SK-N-SH (cell line): Measurements from ENCODE around the gene HNRNPA1. TPM values are rescaled to one million over a fixed set of nuclear protein-coding genes. Genes with fewer than 3 reads are reported as not detected.
A peak's percentile ranks its signal among the peaks of the same experiment; 100 is the strongest.

Experiments used
- CTCF ChIA-PET: fragments of 300-600, 350-600 bp; formaldehyde crosslinking; extraction: SDS; loops from one replicate; lab custom pipeline; 2021; lab: Yijun Ruan, JAX
- POLR2A ChIA-PET: fragments of 350-600 bp; sonication (Branson Sonifier 250); formaldehyde crosslinking; extraction: SDS; loops from one replicate; lab custom pipeline; 2020; ENCODE audit warnings: antibody characterized with exemption, inconsistent platforms; lab: Yijun Ruan, JAX
- DNase-seq: peaks from one replicate; pipeline ENCODE4 v3.0.0; 2012
- H2AFZ ChIP-seq: fragments of 200-600 bp; sonication (generic); 2 replicates; pipeline ENCODE4 v1.8.1; 2016; ENCODE audit warnings: antibody characterized with exemption, mild to moderate bottlenecking, low read depth
- H3F3A ChIP-seq: fragments of 200-600 bp; sonication (generic); replicated peaks from 2 replicates; pipeline ENCODE3; 2016; ENCODE audit warnings: antibody characterized with exemption, mild to moderate bottlenecking; ENCODE audit not compliant: insufficient read depth
- H3K27ac ChIP-seq, 2 experiments: fragments of 200-500 bp in 1 of 2; fragments of 200-600 bp in 1 of 2; sonication (Bioruptor generic) in 1 of 2; sonication (generic), shearing (Covaris generic) in 1 of 2; 2 replicates each; pipeline versions ENCODE4 v1.5.1 to v1.6.1; 2014 to 2016; ENCODE audit warnings: low read depth in 2 of 2, inconsistent platforms in 1 of 2, low read length in 1 of 2, mild to moderate bottlenecking in 1 of 2, mixed read lengths in 1 of 2
- H3K27me3 ChIP-seq: fragments of 200-600 bp; sonication (generic), shearing (Covaris generic); 2 replicates; pipeline ENCODE4 v1.6.1; 2016; ENCODE audit warnings: mixed run types; ENCODE audit not compliant: insufficient read depth
- H3K36me3 ChIP-seq, 2 experiments: fragments of 200-500 bp in 1 of 2; fragments of 200-600 bp in 1 of 2; sonication (Bioruptor generic) in 1 of 2; sonication (generic) in 1 of 2; replicated peaks in 1 of 2; 2 replicates each; pipeline versions ENCODE3 to v1.5.1; 2014 to 2016; ENCODE audit warnings: low read length in 1 of 2, mild to moderate bottlenecking in 1 of 2; ENCODE audit not compliant: insufficient read depth in 2 of 2, control insufficient read depth in 1 of 2
- H3K4me1 ChIP-seq, 2 experiments: fragments of 200-500 bp in 1 of 2; fragments of 200-600 bp in 1 of 2; sonication (Bioruptor generic) in 1 of 2; sonication (generic), shearing (Covaris generic) in 1 of 2; 2 replicates each; pipeline versions ENCODE4 v1.5.1 to v1.6.1; 2014 to 2016; ENCODE audit warnings: low read depth in 1 of 2, low read length in 1 of 2, mixed run types in 1 of 2; ENCODE audit not compliant: insufficient read depth in 2 of 2, control insufficient read depth in 1 of 2
- H3K4me2 ChIP-seq: fragments of 200-600 bp; sonication (generic), shearing (Covaris generic); 2 replicates; pipeline ENCODE4 v1.6.1; 2017; ENCODE audit warnings: mixed run types
- H3K4me3 ChIP-seq, 2 experiments: fragments of 200-500 bp in 1 of 2; fragments of 200-600 bp in 1 of 2; sonication (Bioruptor generic) in 1 of 2; sonication (generic), shearing (Covaris generic) in 1 of 2; 2 replicates each; pipeline versions ENCODE4 v1.5.1 to v1.8.1; 2014 to 2016; ENCODE audit warnings: low read depth in 2 of 2, inconsistent platforms in 1 of 2, low read length in 1 of 2, mild to moderate bottlenecking in 1 of 2, mixed read lengths in 1 of 2, moderate library complexity in 1 of 2
- H3K79me2 ChIP-seq: fragments of 200-600 bp; sonication (generic); 2 replicates; pipeline ENCODE4 v1.8.1; 2017; ENCODE audit warnings: mild to moderate bottlenecking; ENCODE audit not compliant: insufficient read depth
- H3K9ac ChIP-seq: fragments of 200-600 bp; sonication (generic); 2 replicates; pipeline ENCODE4 v1.6.1; 2017; ENCODE audit warnings: mixed run types
- H3K9me2 ChIP-seq: fragments of 200-600 bp; sonication (generic); 2 replicates; pipeline ENCODE4 v1.6.1; 2017; ENCODE audit warnings: mixed run types
- H3K9me3 ChIP-seq: fragments of 200-600 bp; sonication (generic); 2 replicates; pipeline ENCODE4 v1.6.1; 2017; ENCODE audit warnings: mixed run types, mild to moderate bottlenecking, moderate library complexity
- H4K20me1 ChIP-seq: fragments of 200-600 bp; sonication (generic); 2 replicates; pipeline ENCODE4 v1.6.1; 2017; ENCODE audit warnings: mild to moderate bottlenecking, mixed run types; ENCODE audit not compliant: insufficient read depth
- ELF1 ChIP-seq: IDR thresholded peaks from 2 replicates; pipeline ENCODE4 v1.4.0; 2012
- EP300 ChIP-seq, 2 experiments: IDR thresholded peaks; 2 replicates each; pipeline versions ENCODE4 v1.4.0 to v1.6.1; 2012; ENCODE audit warnings: borderline replicate concordance in 1 of 2, low read depth in 1 of 2, low read length in 1 of 2
- EZH2phosphoT487 ChIP-seq: fragments of 200-600 bp; sonication (generic); IDR thresholded peaks from 2 replicates; pipeline ENCODE4 v1.6.1; 2017; ENCODE audit warnings: low read depth, mixed run types, mild to moderate bottlenecking, antibody characterized with exemption, moderate library complexity, borderline replicate concordance
- FOXM1 ChIP-seq: IDR thresholded peaks from 2 replicates; pipeline ENCODE4 v1.4.0; 2012; ENCODE audit warnings: low read depth, mild to moderate bottlenecking
- GABPA ChIP-seq: IDR thresholded peaks from 2 replicates; pipeline ENCODE4 v1.4.0; 2012; ENCODE audit warnings: low read depth, mild to moderate bottlenecking
- IRF3 ChIP-seq: fragments of 150-350 bp; IDR thresholded peaks from 2 replicates; pipeline ENCODE4 v1.6.1; 2016; ENCODE audit warnings: mild to moderate bottlenecking, low read depth, low read length
- JUND ChIP-seq: IDR thresholded peaks from 2 replicates; pipeline ENCODE4 v1.4.0; 2012
- MAX ChIP-seq: IDR thresholded peaks from 2 replicates; pipeline ENCODE4 v1.4.0; 2012; ENCODE audit warnings: low read depth
- MXI1 ChIP-seq: IDR thresholded peaks from 2 replicates; pipeline ENCODE4 v1.6.1; 2012; ENCODE audit warnings: mild to moderate bottlenecking, low read depth, low read length, improper control_type of control experiment
- NRF1 ChIP-seq: IDR thresholded peaks from 2 replicates; pipeline ENCODE4 v1.6.1; 2012; ENCODE audit warnings: low read depth, mild to moderate bottlenecking, low read length
- RAD21 ChIP-seq: IDR thresholded peaks from 2 replicates; pipeline ENCODE4 v1.6.1; 2012; ENCODE audit warnings: mild to moderate bottlenecking, low read length
- RCOR1 ChIP-seq: fragments of 150-350 bp; IDR thresholded peaks from 2 replicates; pipeline ENCODE4 v1.6.1; 2017; ENCODE audit warnings: antibody characterized with exemption, low read length
- REST ChIP-seq: IDR thresholded peaks from 2 replicates; pipeline ENCODE4 v1.6.1; 2012; ENCODE audit warnings: mild to moderate bottlenecking, low read depth, low read length, moderate library complexity
- RFX5 ChIP-seq: IDR thresholded peaks from 2 replicates; pipeline ENCODE4 v1.6.1; 2012; ENCODE audit warnings: mild to moderate bottlenecking, improper control_type of control experiment, low read length
- RXRA ChIP-seq: IDR thresholded peaks from 2 replicates; pipeline ENCODE4 v1.4.0; 2012; ENCODE audit warnings: low read depth, mild to moderate bottlenecking, borderline replicate concordance
- SIN3A ChIP-seq: IDR thresholded peaks from 2 replicates; pipeline ENCODE4 v1.6.1; 2012; ENCODE audit warnings: low read depth, mild to moderate bottlenecking, low read length, moderate library complexity, borderline replicate concordance
- TAF1 ChIP-seq: IDR thresholded peaks from 2 replicates; pipeline ENCODE4 v1.6.1; 2012; ENCODE audit warnings: low read depth, mild to moderate bottlenecking, low read length, moderate library complexity, borderline replicate concordance
- TCF12 ChIP-seq: IDR thresholded peaks from 2 replicates; pipeline ENCODE4 v1.4.0; 2012
- TEAD4 ChIP-seq: IDR thresholded peaks from 2 replicates; pipeline ENCODE4 v1.4.0; 2012; ENCODE audit warnings: mild to moderate bottlenecking, borderline replicate concordance; ENCODE audit not compliant: insufficient read depth
- USF1 ChIP-seq: IDR thresholded peaks from 2 replicates; pipeline ENCODE4 v1.4.0; 2012; ENCODE audit warnings: low read depth, borderline replicate concordance
- YY1 ChIP-seq: IDR thresholded peaks from 2 replicates; pipeline ENCODE4 v1.4.0; 2012; ENCODE audit warnings: low read depth, mild to moderate bottlenecking
- ZBTB33 ChIP-seq: IDR thresholded peaks from 2 replicates; pipeline ENCODE4 v1.4.0; 2012; ENCODE audit warnings: low read depth, borderline replicate concordance
- WGBS: methylation state at CpG from one replicate; pipeline ENCODE4 v1.1.6; 2017; ENCODE audit warnings: low lambda C conversion rate; 5-methylcytosine and 5-hydroxymethylcytosine counted together
- polyA plus RNA-seq, 3 experiments: library from polyadenylated mRNA; depleted of rRNA; stranded (reverse); fragments of >200 nt; gene quantifications; 2 replicates each; pipeline ENCODE4 v1.2.3, GENCODE V29; 2012

Gene HNRNPA1
- polyA plus RNA-seq, 1 of the 3 experiments (the other 2 are of a cell fraction): 773 TPM

GRCh38 chr12:54324617-54325441 is 44.3 kb downstream of the HNRNPA1 start, which contains the start of gene COPZ1:
TSS of gene COPZ1 (plus strand) at chr12:54325131. CDS start at chr12:54325164, 33 bp downstream.
- H3K9ac ChIP-seq: peak within 1 kb of the TSS; percentile 97
- H3K4me2 ChIP-seq: peak within 1 kb of the TSS; percentile 75
- H2AFZ ChIP-seq: peak within 1 kb of the TSS; percentile 99
- peak; percentile 90 for DNase-seq
- peaks cover 4% of the 10 kb centered on the region in 2 experiments for H3K36me3 ChIP-seq
- peak within 1 kb of the TSS; percentile 77 to 81 for H3K27ac ChIP-seq
- H3F3A ChIP-seq: peaks cover 3% of the 10 kb centered on the region
- CTCF ChIA-PET: interaction anchor here (0.6 to 16.1 kb wide), 40 partner anchors 11 to 579 kb away, joined by 3 to 266 read pairs (median 5); partner anchors contain the start of genes CBX5, HNRNPA1, HOXC10 and NFE2
- H3K9me2 ChIP-seq: no peaks in the 10 kb centered on the region
- POLR2A ChIA-PET: interaction anchor here (0.7 to 1.9 kb wide), 8 partner anchors 10 to 106 kb away, joined by 3 to 12 read pairs (median 4); partner anchors contain the start of genes CBX5 and HNRNPA1
- H3K9me3 ChIP-seq: no peaks in the 10 kb centered on the region
- peak within 1 kb of the TSS; percentile 68 to 86 for H3K4me3 ChIP-seq
- H3K79me2 ChIP-seq: peaks cover 48% of the 10 kb centered on the region
- 5% methylated on average over 34 of the region's 34 CpGs for whole genome bisulfite sequencing
- H4K20me1 ChIP-seq: no peaks in the 10 kb centered on the region
- peaks cover 0 to 9% of the 10 kb centered on the region in 2 experiments; a peak in 2 of 4 replicates for H3K4me1 ChIP-seq
- H3K27me3 ChIP-seq: no peaks in the 10 kb centered on the region
- TF ChIP-seq YY1: peak; percentile 94
- TF ChIP-seq EZH2phosphoT487: no peak
- TF ChIP-seq SIN3A: peak; percentile 69; the same call in 1 of the 2 replicates
- no peak for TF ChIP-seq RXRA
- TF ChIP-seq RAD21: peak; percentile 80
- no peak for TF ChIP-seq ZBTB33
- peak; percentile 91 for TF ChIP-seq TAF1
- TF ChIP-seq MXI1: peak; percentile 76
- TF ChIP-seq USF1: peak; percentile 90
- TF ChIP-seq FOXM1: no peak
- peak; percentile 93 for TF ChIP-seq IRF3
- peak; percentile 96 for TF ChIP-seq RFX5
- TF ChIP-seq MAX: peak; percentile 7; the same call in 1 of the 2 replicates
- 0 out of 2 replicates have a peak, but pooled peaks have one; percentile 11 for TF ChIP-seq TCF12
- TF ChIP-seq RCOR1: no peak
- TF ChIP-seq NRF1: no peak
- TF ChIP-seq ELF1: peak; percentile 88
- TF ChIP-seq REST: peak; percentile 55; the same call in 1 of the 2 replicates
- TF ChIP-seq GABPA: no peak
- no peak for TF ChIP-seq JUND
- 0 out of 4 replicates have a peak, but pooled peaks of 1 of the 2 experiments have one; percentile 35 for TF ChIP-seq EP300 (IDR thresholded peaks at IDR 0.05; ENCODE audit: borderline replicate concordance in 1 of 2, low read depth in 1 of 2, low read length in 1 of 2)
- no peak for TF ChIP-seq TEAD4
